WTC11 (cell line): ENCODE data around the gene INPP4A. TPM values are rescaled to one million over a fixed set of nuclear protein-coding genes. Genes with fewer than 3 reads are reported as not detected.
A peak's percentile ranks its signal among the peaks of the same experiment; 100 is the strongest.

Experiments used
- ATAC-seq: fragments of 200-7000 bp; cut with Tn5 transposase; 2 replicates; pipeline ENCODE4 v1.10.0; 2021; ENCODE audit warnings: mild to moderate bottlenecking, moderate library complexity
- CTCF ChIA-PET: fragments of 300-600 bp; sonication (Branson Sonifier 250); formaldehyde crosslinking; loops from one replicate; lab custom pipeline; 2021; ENCODE audit warnings: antibody characterized with exemption; lab: Charles Lee
- POLR2A ChIA-PET: fragments of 350-600 bp; sonication (Branson Sonifier 250); formaldehyde crosslinking; loops from one replicate; lab custom pipeline; 2021; ENCODE audit warnings: antibody characterized with exemption; lab: Charles Lee
- DNase-seq: peaks from one replicate; pipeline ENCODE4 v3.0.0; 2021; ENCODE audit warnings: low spot score
- H3K27ac Mint-ChIP-seq: 2 replicates; pipeline ENCODE4 v1.8.0; 2021; ENCODE audit warnings: mixed read lengths
- H3K27me3 Mint-ChIP-seq: 2 replicates; pipeline ENCODE4 v1.8.0; 2021; ENCODE audit warnings: low read depth, mild to moderate bottlenecking, moderate library complexity, mixed read lengths
- H3K36me3 Mint-ChIP-seq: 2 replicates; pipeline ENCODE4 v1.8.0; 2021; ENCODE audit warnings: mixed read lengths
- H3K4me1 Mint-ChIP-seq: 2 replicates; pipeline ENCODE4 v1.8.0; 2022; ENCODE audit warnings: mixed read lengths
- H3K4me3 Mint-ChIP-seq: 2 replicates; pipeline ENCODE4 v1.8.0; 2021; ENCODE audit warnings: mild to moderate bottlenecking, moderate library complexity, mixed read lengths
- H3K9me3 Mint-ChIP-seq: 2 replicates; pipeline ENCODE4 v1.8.0; 2021; ENCODE audit warnings: mixed read lengths
- GABPB1 ChIP-seq: sonication (generic); formaldehyde crosslinking; IDR thresholded peaks from 2 replicates; pipeline ENCODE4 v1.8.1; 2023; ENCODE audit warnings: mild to moderate bottlenecking, missing genetic modification reagents
- GRHL2 ChIP-seq: fragments of 250-450 bp; sonication (Bioruptor Pico); IDR thresholded peaks from 2 replicates; pipeline ENCODE4 v1.8.0; 2022; ENCODE audit warnings: mild to moderate bottlenecking, moderate library complexity; ENCODE audit not compliant: insufficient replicate concordance, severe bottlenecking
- OVOL2 ChIP-seq: fragments of 250-450 bp; sonication (Bioruptor Pico); IDR thresholded peaks from 2 replicates; pipeline ENCODE4 v1.9.0; 2021; ENCODE audit warnings: mild to moderate bottlenecking, borderline replicate concordance
- PRRX2 ChIP-seq: fragments of 250-450 bp; sonication (Bioruptor Pico); IDR thresholded peaks from 2 replicates; pipeline ENCODE4 v1.8.0; 2021; ENCODE audit warnings: mild to moderate bottlenecking
- SMAD3 ChIP-seq: sonication (generic); formaldehyde crosslinking; IDR thresholded peaks from 2 replicates; pipeline ENCODE4 v1.8.0; 2022; ENCODE audit warnings: missing genetic modification reagents, mild to moderate bottlenecking, borderline replicate concordance
- TEAD1 ChIP-seq: sonication (generic); formaldehyde crosslinking; IDR thresholded peaks from 2 replicates; pipeline ENCODE4 v1.8.0; 2022; ENCODE audit warnings: mild to moderate bottlenecking, missing genetic modification reagents
- TP53 ChIP-seq: sonication (generic); formaldehyde crosslinking; IDR thresholded peaks from 2 replicates; pipeline ENCODE4 v1.8.1; 2023; ENCODE audit warnings: mild to moderate bottlenecking, missing genetic modification reagents
- ZBTB43 ChIP-seq: sonication (generic); formaldehyde crosslinking; IDR thresholded peaks from 2 replicates; pipeline ENCODE4 v1.8.1; 2023; ENCODE audit warnings: mild to moderate bottlenecking, missing genetic modification reagents
- ZNF532 ChIP-seq: fragments of 250-450 bp; sonication (Bioruptor Pico); IDR thresholded peaks from 2 replicates; pipeline ENCODE4 v1.9.0; 2021; ENCODE audit warnings: mild to moderate bottlenecking, borderline replicate concordance
- ZNF671 ChIP-seq: fragments of 250-450 bp; sonication (Bioruptor Pico); IDR thresholded peaks from 2 replicates; pipeline ENCODE4 v1.8.0; 2021; ENCODE audit warnings: mild to moderate bottlenecking
- ZSCAN18 ChIP-seq: fragments of 250-450 bp; sonication (Bioruptor Pico); IDR thresholded peaks from 2 replicates; pipeline ENCODE4 v2.1.2; 2022; ENCODE audit warnings: mild to moderate bottlenecking, moderate library complexity
- total RNA-seq: library from RNA; stranded (reverse); gene quantifications from 3 replicates; pipeline ENCODE4 v1.2.3, GENCODE V29; 2021
- TF ChIP-seq, protein P1 (sequence below): sonication (generic); formaldehyde crosslinking; IDR thresholded peaks from 2 replicates; pipeline ENCODE4 v1.8.1; 2023; ENCODE audit warnings: mild to moderate bottlenecking, missing genetic modification reagents, moderate library complexity
- TF ChIP-seq, protein P2 (sequence below): sonication (generic); formaldehyde crosslinking; IDR thresholded peaks from 2 replicates; pipeline ENCODE4 v1.8.0; 2023; ENCODE audit warnings: missing genetic modification reagents
- TF ChIP-seq, protein P3 (sequence below): sonication (generic); formaldehyde crosslinking; IDR thresholded peaks from 2 replicates; pipeline ENCODE4 v1.8.1; 2023; ENCODE audit warnings: mild to moderate bottlenecking, missing genetic modification reagents, moderate library complexity
- TF ChIP-seq, protein P4 (sequence below): sonication (generic); formaldehyde crosslinking; IDR thresholded peaks from 2 replicates; pipeline ENCODE4 v1.8.0; 2023; ENCODE audit warnings: missing genetic modification reagents, mild to moderate bottlenecking, borderline replicate concordance
- TF ChIP-seq, protein P5 (sequence below): sonication (generic); formaldehyde crosslinking; IDR thresholded peaks from 2 replicates; pipeline ENCODE4 v1.8.0; 2022; ENCODE audit warnings: missing genetic modification reagents

Gene INPP4A
- total RNA-seq, 1 experiment from 2014 or later, result 38.3 TPM

- TF ChIP-seq, protein P1, sequence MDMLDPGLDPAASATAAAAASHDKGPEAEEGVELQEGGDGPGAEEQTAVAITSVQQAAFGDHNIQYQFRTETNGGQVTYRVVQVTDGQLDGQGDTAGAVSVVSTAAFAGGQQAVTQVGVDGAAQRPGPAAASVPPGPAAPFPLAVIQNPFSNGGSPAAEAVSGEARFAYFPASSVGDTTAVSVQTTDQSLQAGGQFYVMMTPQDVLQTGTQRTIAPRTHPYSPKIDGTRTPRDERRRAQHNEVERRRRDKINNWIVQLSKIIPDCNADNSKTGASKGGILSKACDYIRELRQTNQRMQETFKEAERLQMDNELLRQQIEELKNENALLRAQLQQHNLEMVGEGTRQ (CRISPR knock-in tag), result peak; percentile 19; the same call in 1 of the 2 replicates
- TF ChIP-seq SMAD3, result no peak
- TF ChIP-seq ZNF671, result no peak
- 0 out of 2 replicates have a peak, but pooled peaks have one; percentile 59 for TF ChIP-seq TP53
- TF ChIP-seq, protein P2, sequence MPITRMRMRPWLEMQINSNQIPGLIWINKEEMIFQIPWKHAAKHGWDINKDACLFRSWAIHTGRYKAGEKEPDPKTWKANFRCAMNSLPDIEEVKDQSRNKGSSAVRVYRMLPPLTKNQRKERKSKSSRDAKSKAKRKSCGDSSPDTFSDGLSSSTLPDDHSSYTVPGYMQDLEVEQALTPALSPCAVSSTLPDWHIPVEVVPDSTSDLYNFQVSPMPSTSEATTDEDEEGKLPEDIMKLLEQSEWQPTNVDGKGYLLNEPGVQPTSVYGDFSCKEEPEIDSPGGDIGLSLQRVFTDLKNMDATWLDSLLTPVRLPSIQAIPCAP (CRISPR knock-in tag), result no peak
- TF ChIP-seq TEAD1 (CRISPR knock-in tag), result 0 out of 2 replicates have a peak, but pooled peaks have one; percentile 38
- no peak for TF ChIP-seq OVOL2
Measured at GRCh38 chr2:98463551-98463971, 18.9 kb downstream of the INPP4A start (continued).

GRCh38 chr2:98463988-98464771, 19.5 kb downstream of the INPP4A start:
- H3K4me1 Mint-ChIP-seq, result peaks cover 58% of the 10 kb centered on the region
- TF ChIP-seq GABPB1 (CRISPR knock-in tag) (no peak), OVOL2 (no peak), SMAD3 (no peak), GRHL2 (CRISPR knock-in tag) (no peak), ZNF532 (CRISPR knock-in tag) (no peak), ZNF671 (no peak), ZSCAN18 (CRISPR knock-in tag) (no peak), PRRX2 (no peak), ZBTB43 (CRISPR knock-in tag) (no peak)
- TF ChIP-seq, protein P3, sequence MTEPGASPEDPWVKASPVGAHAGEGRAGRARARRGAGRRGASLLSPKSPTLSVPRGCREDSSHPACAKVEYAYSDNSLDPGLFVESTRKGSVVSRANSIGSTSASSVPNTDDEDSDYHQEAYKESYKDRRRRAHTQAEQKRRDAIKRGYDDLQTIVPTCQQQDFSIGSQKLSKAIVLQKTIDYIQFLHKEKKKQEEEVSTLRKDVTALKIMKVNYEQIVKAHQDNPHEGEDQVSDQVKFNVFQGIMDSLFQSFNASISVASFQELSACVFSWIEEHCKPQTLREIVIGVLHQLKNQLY (CRISPR knock-in tag), result no peak
- TF ChIP-seq, protein P4, sequence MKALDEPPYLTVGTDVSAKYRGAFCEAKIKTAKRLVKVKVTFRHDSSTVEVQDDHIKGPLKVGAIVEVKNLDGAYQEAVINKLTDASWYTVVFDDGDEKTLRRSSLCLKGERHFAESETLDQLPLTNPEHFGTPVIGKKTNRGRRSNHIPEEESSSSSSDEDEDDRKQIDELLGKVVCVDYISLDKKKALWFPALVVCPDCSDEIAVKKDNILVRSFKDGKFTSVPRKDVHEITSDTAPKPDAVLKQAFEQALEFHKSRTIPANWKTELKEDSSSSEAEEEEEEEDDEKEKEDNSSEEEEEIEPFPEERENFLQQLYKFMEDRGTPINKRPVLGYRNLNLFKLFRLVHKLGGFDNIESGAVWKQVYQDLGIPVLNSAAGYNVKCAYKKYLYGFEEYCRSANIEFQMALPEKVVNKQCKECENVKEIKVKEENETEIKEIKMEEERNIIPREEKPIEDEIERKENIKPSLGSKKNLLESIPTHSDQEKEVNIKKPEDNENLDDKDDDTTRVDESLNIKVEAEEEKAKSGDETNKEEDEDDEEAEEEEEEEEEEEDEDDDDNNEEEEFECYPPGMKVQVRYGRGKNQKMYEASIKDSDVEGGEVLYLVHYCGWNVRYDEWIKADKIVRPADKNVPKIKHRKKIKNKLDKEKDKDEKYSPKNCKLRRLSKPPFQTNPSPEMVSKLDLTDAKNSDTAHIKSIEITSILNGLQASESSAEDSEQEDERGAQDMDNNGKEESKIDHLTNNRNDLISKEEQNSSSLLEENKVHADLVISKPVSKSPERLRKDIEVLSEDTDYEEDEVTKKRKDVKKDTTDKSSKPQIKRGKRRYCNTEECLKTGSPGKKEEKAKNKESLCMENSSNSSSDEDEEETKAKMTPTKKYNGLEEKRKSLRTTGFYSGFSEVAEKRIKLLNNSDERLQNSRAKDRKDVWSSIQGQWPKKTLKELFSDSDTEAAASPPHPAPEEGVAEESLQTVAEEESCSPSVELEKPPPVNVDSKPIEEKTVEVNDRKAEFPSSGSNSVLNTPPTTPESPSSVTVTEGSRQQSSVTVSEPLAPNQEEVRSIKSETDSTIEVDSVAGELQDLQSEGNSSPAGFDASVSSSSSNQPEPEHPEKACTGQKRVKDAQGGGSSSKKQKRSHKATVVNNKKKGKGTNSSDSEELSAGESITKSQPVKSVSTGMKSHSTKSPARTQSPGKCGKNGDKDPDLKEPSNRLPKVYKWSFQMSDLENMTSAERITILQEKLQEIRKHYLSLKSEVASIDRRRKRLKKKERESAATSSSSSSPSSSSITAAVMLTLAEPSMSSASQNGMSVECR (CRISPR knock-in tag), result no peak
- TF ChIP-seq, protein P5, sequence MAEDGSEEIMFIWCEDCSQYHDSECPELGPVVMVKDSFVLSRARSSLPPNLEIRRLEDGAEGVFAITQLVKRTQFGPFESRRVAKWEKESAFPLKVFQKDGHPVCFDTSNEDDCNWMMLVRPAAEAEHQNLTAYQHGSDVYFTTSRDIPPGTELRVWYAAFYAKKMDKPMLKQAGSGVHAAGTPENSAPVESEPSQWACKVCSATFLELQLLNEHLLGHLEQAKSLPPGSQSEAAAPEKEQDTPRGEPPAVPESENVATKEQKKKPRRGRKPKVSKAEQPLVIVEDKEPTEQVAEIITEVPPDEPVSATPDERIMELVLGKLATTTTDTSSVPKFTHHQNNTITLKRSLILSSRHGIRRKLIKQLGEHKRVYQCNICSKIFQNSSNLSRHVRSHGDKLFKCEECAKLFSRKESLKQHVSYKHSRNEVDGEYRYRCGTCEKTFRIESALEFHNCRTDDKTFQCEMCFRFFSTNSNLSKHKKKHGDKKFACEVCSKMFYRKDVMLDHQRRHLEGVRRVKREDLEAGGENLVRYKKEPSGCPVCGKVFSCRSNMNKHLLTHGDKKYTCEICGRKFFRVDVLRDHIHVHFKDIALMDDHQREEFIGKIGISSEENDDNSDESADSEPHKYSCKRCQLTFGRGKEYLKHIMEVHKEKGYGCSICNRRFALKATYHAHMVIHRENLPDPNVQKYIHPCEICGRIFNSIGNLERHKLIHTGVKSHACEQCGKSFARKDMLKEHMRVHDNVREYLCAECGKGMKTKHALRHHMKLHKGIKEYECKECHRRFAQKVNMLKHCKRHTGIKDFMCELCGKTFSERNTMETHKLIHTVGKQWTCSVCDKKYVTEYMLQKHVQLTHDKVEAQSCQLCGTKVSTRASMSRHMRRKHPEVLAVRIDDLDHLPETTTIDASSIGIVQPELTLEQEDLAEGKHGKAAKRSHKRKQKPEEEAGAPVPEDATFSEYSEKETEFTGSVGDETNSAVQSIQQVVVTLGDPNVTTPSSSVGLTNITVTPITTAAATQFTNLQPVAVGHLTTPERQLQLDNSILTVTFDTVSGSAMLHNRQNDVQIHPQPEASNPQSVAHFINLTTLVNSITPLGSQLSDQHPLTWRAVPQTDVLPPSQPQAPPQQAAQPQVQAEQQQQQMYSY, result no peak

More at GRCh38 chr2:98463988-98464771, 19.5 kb downstream of the INPP4A start:
- Mint-ChIP-seq H3K27ac (peak overlapping the region; percentile 58), H3K9me3 (no peaks in the 10 kb centered on the region), H3K4me3 (no peak overlapping the region), H3K36me3 (no peaks in the 10 kb centered on the region), H3K27me3 (no peaks in the 10 kb centered on the region)
- ATAC-seq, result no peak
- CTCF ChIA-PET, result interaction anchor here (1.0 to 4.0 kb wide), 8 partner anchors 10 to 105 kb away, joined by 3 to 25 read pairs (median 4); no protein-coding TSS in a partner anchor
- no peak for DNase-seq
- POLR2A ChIA-PET, result no interaction called here
